Astrocyte (in vitro differentiated cells and primary cell): ENCODE measurements around the gene TLL2. TPM values are rescaled to one million over a fixed set of nuclear protein-coding genes. Genes with fewer than 3 reads are reported as not detected.
"Not testable (repeated sequence)": the region's sequence is repeated elsewhere in the genome, so short reads cannot be mapped to it uniquely, and the experiment has no call there.

Experiments
- DNase-seq: peaks from one replicate; pipeline ENCODE4 v3.0.0-alpha.2; 2010; ENCODE audit warnings: low read depth
- FAIRE-seq: peaks from 2 replicates; lab custom pipeline; 2011; peaks lifted over from hg19 to GRCh38; lab: Jason Lieb, UNC
- H2AFZ ChIP-seq: 2 replicates; pipeline ENCODE4 v1.6.0; 2012; ENCODE audit warnings: low read depth, low read length, inconsistent platforms
- H3K27ac ChIP-seq: 2 replicates; pipeline ENCODE4 v1.5.1; 2011; ENCODE audit warnings: low read depth, low read length, inconsistent platforms
- H3K27me3 ChIP-seq: 2 replicates; pipeline ENCODE4 v1.6.0; 2011; ENCODE audit warnings: low read length, inconsistent platforms; ENCODE audit not compliant: insufficient read depth
- H3K36me3 ChIP-seq: 2 replicates; pipeline ENCODE4 v1.5.1; 2011; ENCODE audit warnings: low read length, inconsistent platforms; ENCODE audit not compliant: insufficient read depth
- H3K4me1 ChIP-seq: 2 replicates; pipeline ENCODE4 v1.5.1; 2011; ENCODE audit warnings: low read length, inconsistent platforms; ENCODE audit not compliant: insufficient read depth
- H3K4me2 ChIP-seq: 2 replicates; pipeline ENCODE4 v1.6.0; 2012; ENCODE audit warnings: low read length, inconsistent platforms
- H3K4me3 ChIP-seq: 2 replicates; pipeline ENCODE4 v1.5.1; 2011; ENCODE audit warnings: low read depth, mild to moderate bottlenecking, low read length, inconsistent platforms; ENCODE audit not compliant: insufficient read depth
- H3K79me2 ChIP-seq: 2 replicates; pipeline ENCODE4 v1.6.0; 2012; ENCODE audit warnings: mild to moderate bottlenecking, low read length, inconsistent platforms; ENCODE audit not compliant: insufficient read depth
- H3K9ac ChIP-seq: 2 replicates; pipeline ENCODE4 v1.6.0; 2012; ENCODE audit warnings: mild to moderate bottlenecking, low read length, inconsistent platforms
- H3K9me3 ChIP-seq: 2 replicates; pipeline ENCODE4 v1.5.1; 2012; ENCODE audit warnings: low read depth, mild to moderate bottlenecking, low read length, inconsistent platforms; ENCODE audit not compliant: insufficient read depth
- H4K20me1 ChIP-seq: 2 replicates; pipeline ENCODE4 v1.6.0; 2012; ENCODE audit warnings: low read length, inconsistent platforms; ENCODE audit not compliant: insufficient read depth
- H3K27ac Mint-ChIP-seq: one replicate; pipeline ENCODE4 v1.8.0; 2021; ENCODE audit warnings: mild to moderate bottlenecking, mixed read lengths; ENCODE audit not compliant: unreplicated experiment
- H3K27me3 Mint-ChIP-seq: one replicate; pipeline ENCODE4 v1.8.0; 2021; ENCODE audit warnings: low read depth, mixed read lengths; ENCODE audit not compliant: unreplicated experiment
- H3K36me3 Mint-ChIP-seq: one replicate; pipeline ENCODE4 v1.8.0; 2021; ENCODE audit warnings: low read depth, mixed read lengths; ENCODE audit not compliant: unreplicated experiment
- H3K4me1 Mint-ChIP-seq: one replicate; pipeline ENCODE4 v1.8.0; 2021; ENCODE audit warnings: low read depth, mixed read lengths; ENCODE audit not compliant: unreplicated experiment
- H3K4me3 Mint-ChIP-seq: one replicate; pipeline ENCODE4 v1.8.0; 2021; ENCODE audit warnings: mild to moderate bottlenecking, moderate library complexity, mixed read lengths; ENCODE audit not compliant: unreplicated experiment
- H3K9me3 Mint-ChIP-seq: one replicate; pipeline ENCODE4 v1.8.0; 2021; ENCODE audit warnings: mild to moderate bottlenecking, mixed read lengths; ENCODE audit not compliant: unreplicated experiment
- EZH2 ChIP-seq: IDR thresholded peaks from 2 replicates; pipeline ENCODE4 v1.6.1; 2012; ENCODE audit warnings: mild to moderate bottlenecking, low read length, inconsistent platforms; ENCODE audit not compliant: insufficient read depth
- total RNA-seq: library from RNA; stranded (reverse); gene quantifications from 2 replicates; pipeline ENCODE4 v1.2.1, GENCODE V29; 2021
- TF ChIP-seq, protein P1 (sequence below): IDR thresholded peaks from 2 replicates; pipeline ENCODE4 v1.5.1; 2011; ENCODE audit warnings: low read depth, mild to moderate bottlenecking, inconsistent platforms, low read length, moderate library complexity; ENCODE audit not compliant: insufficient read depth

TLL2 gene
- total RNA-seq, 1 donor from 2014 or later, result 7.6 TPM

DNA sequence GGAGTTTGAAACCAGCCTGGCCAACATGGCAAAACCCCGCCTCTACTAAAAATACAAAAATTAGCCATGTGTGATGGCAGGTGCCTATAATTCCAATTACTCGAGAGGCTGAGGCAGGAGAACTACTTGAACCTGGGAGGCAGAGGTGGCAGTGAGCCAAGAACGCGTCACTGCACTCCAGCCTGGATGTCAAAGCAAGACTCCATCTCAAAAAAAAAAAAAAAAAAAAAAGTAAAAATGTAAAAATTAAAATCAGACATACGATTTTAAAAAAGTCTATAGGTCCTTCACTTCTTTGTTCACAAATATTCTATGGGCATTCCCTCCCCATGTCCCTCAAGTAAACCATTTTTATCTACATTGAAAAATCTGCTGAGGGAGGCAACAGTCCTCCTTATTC lies 34.9 kb upstream of the TLL2 start:
- Histone ChIP-seq H3K27me3 (no peaks in the 10 kb centered on the region), H3K9ac (no peak overlapping the region), H3K27ac (no peak overlapping the region), H3K4me1 (no peaks in the 10 kb centered on the region), H4K20me1 (peaks cover 43% of the 10 kb centered on the region), H3K4me3 (no peak overlapping the region), H3K36me3 (peaks cover 64% of the 10 kb centered on the region), H3K4me2 (no peak overlapping the region), H2AFZ (no peak overlapping the region), H3K79me2 (peaks cover 45% of the 10 kb centered on the region), H3K9me3 (no peaks in the 10 kb centered on the region)
- no peaks in the 10 kb centered on the region for H3K9me3 Mint-ChIP-seq
- TF ChIP-seq, protein P1, sequence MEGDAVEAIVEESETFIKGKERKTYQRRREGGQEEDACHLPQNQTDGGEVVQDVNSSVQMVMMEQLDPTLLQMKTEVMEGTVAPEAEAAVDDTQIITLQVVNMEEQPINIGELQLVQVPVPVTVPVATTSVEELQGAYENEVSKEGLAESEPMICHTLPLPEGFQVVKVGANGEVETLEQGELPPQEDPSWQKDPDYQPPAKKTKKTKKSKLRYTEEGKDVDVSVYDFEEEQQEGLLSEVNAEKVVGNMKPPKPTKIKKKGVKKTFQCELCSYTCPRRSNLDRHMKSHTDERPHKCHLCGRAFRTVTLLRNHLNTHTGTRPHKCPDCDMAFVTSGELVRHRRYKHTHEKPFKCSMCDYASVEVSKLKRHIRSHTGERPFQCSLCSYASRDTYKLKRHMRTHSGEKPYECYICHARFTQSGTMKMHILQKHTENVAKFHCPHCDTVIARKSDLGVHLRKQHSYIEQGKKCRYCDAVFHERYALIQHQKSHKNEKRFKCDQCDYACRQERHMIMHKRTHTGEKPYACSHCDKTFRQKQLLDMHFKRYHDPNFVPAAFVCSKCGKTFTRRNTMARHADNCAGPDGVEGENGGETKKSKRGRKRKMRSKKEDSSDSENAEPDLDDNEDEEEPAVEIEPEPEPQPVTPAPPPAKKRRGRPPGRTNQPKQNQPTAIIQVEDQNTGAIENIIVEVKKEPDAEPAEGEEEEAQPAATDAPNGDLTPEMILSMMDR, result no peak
- TF ChIP-seq EZH2, result no peak
- H3K4me3 Mint-ChIP-seq, result no peak overlapping the region
- H3K36me3 Mint-ChIP-seq, result peaks cover 19% of the 10 kb centered on the region
- no peak overlapping the region for H3K27ac Mint-ChIP-seq
- no peaks in the 10 kb centered on the region for H3K27me3 Mint-ChIP-seq
- DNase-seq, result no peak
- H3K4me1 Mint-ChIP-seq, result peaks cover 2% of the 10 kb centered on the region
- no peak for FAIRE-seq

DNA sequence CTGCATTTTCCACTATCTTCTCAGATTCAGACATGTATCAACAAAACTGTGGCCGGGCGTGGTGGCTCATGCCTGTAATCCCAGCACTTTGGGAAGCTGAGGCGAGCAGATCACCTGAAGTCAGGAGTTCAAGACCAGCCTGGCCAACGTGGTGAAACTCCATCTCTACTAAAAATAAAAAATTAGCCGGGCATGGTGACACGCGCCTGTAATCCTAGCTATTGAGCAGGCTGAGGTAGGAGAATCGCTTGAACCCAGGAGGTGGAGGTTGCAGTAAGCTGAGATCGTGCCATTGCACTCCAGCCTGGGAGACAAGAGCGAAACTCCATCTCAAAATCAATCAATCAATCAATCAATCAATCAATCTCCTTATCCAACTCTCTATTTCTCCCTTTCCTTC lies 31.8 kb upstream of the TLL2 start:
- H3K79me2 ChIP-seq, result peaks cover 47% of the 10 kb centered on the region
- not testable (repeated sequence) for H3K27ac ChIP-seq

DNA sequence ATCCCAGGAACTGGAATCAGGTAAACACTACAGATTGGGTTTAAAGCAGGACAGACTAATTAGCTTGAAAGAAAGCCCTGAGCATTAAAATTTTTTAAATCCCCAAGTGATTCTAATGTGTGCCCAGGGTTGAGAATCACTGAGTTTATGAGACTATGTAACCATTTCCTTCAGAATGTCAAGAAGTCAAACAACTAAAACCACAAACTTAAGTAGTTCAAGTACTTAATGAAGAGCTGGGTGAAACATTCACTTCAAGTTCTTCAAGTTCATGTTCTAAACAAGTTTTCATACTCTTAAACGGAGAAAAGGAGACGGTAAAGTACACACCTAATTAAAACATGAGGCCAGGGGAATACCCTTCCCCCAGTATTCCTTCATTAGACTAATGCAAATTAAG lies 28.2 kb upstream of the TLL2 start:
- DNase-seq (peak; percentile 33), FAIRE-seq (no peak)
- Histone ChIP-seq H3K79me2 (peaks cover 62% of the 10 kb centered on the region), H4K20me1 (peaks cover 58% of the 10 kb centered on the region), H3K4me3 (no peak overlapping the region), H3K36me3 (peaks cover 45% of the 10 kb centered on the region), H2AFZ (no peak overlapping the region), H3K9me3 (no peaks in the 10 kb centered on the region), H3K4me1 (no peaks in the 10 kb centered on the region), H3K9ac (no peak overlapping the region), H3K27me3 (no peaks in the 10 kb centered on the region), H3K4me2 (no peak overlapping the region), H3K27ac (no peak overlapping the region)
- peaks cover 7% of the 10 kb centered on the region for H3K4me1 Mint-ChIP-seq
- no peak overlapping the region for H3K27ac Mint-ChIP-seq
- H3K27me3 Mint-ChIP-seq, result no peaks in the 10 kb centered on the region
- TF ChIP-seq, protein P1, result no peak
- no peak for TF ChIP-seq EZH2
- no peaks in the 10 kb centered on the region for H3K9me3 Mint-ChIP-seq
- H3K4me3 Mint-ChIP-seq, result no peak overlapping the region
- H3K36me3 Mint-ChIP-seq, result peaks cover 31% of the 10 kb centered on the region

More for the DNA sequence above, 31.8 kb upstream of the TLL2 start:
- FAIRE-seq, H3K9me3 Mint-ChIP-seq, H3K27ac Mint-ChIP-seq, H3K27me3 Mint-ChIP-seq, H3K9ac ChIP-seq, H3K4me1 Mint-ChIP-seq, H3K9me3 ChIP-seq, H2AFZ ChIP-seq, H3K4me3 Mint-ChIP-seq, H3K4me3 ChIP-seq, H3K4me1 ChIP-seq, DNase-seq, H3K27me3 ChIP-seq, H3K4me2 ChIP-seq: not testable (repeated sequence)
- Histone ChIP-seq H3K36me3 (peaks cover 57% of the 10 kb centered on the region), H4K20me1 (peaks cover 49% of the 10 kb centered on the region)
- H3K36me3 Mint-ChIP-seq, result peaks cover 21% of the 10 kb centered on the region
